Ectodermal cell (in vitro differentiated cells): Measurements from ENCODE around the gene H1-8.

ENCODE experiments used
- H3K27ac ChIP-seq: 2 replicates; pipeline ENCODE4 v1.7.0; 2013; ENCODE audit warnings: mild to moderate bottlenecking, low read depth, low read length; ENCODE audit not compliant: insufficient read depth, poor library complexity, severe bottlenecking
- H3K27me3 ChIP-seq: 2 replicates; pipeline ENCODE4 v1.7.0; 2013; ENCODE audit warnings: mild to moderate bottlenecking, low read length; ENCODE audit not compliant: insufficient read depth, control insufficient read depth, poor library complexity, severe bottlenecking
- H3K36me3 ChIP-seq: one replicate; pipeline ENCODE4 v1.7.0; 2013; ENCODE audit warnings: low read length; ENCODE audit not compliant: control insufficient read depth, insufficient read depth
- H3K4me1 ChIP-seq: one replicate; pipeline ENCODE4 v1.7.0; 2013; ENCODE audit warnings: low read length; ENCODE audit not compliant: control insufficient read depth, insufficient read depth
- H3K4me3 ChIP-seq: 2 replicates; pipeline ENCODE4 v1.7.0; 2013; ENCODE audit warnings: low read depth, low read length, control low read depth; ENCODE audit not compliant: insufficient read depth
- H3K9me3 ChIP-seq: 2 replicates; pipeline ENCODE4 v1.7.0; 2013; ENCODE audit warnings: mild to moderate bottlenecking, low read length, moderate library complexity; ENCODE audit not compliant: control insufficient read depth
- WGBS, 2 experiments: methylation state at CpG; one replicate each; pipeline ENCODE4 v1.1.7; 2013; ENCODE audit warnings: missing lambda C conversion rate in 2 of 2; 5-methylcytosine and 5-hydroxymethylcytosine counted together

The H1-8 gene

DNA sequence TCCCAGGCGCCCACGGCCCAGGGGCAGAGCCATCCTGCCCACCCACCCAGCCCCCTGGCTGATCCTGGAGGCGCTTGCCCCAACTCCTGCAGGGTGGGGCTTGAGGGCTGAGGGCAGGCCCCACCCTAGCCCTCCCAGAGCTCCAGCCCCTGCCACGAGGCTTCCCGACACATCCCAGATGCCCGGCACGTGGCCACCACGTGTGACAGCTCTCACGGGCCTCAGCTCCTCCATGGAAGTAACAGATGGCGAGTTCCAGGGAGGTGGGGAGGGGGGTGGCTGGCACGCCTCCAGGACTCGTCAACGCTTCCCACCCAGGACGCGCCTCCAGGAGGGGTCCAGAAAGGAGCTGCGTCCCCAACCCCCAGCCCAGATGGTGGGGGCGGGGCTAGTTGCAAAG, 34.4 kb downstream of the H1-8 start:
- Histone ChIP-seq H3K4me1 (peaks cover 20% of the 10 kb centered on the region), H3K9me3 (no peaks in the 10 kb centered on the region), H3K27me3 (no peaks in the 10 kb centered on the region), H3K27ac (no peak overlapping the region), H3K36me3 (no peaks in the 10 kb centered on the region), H3K4me3 (no peak overlapping the region)
- WGBS, 2 experiments = 92 to 94% methylated on average over 17 of the region's 17 CpGs

DNA sequence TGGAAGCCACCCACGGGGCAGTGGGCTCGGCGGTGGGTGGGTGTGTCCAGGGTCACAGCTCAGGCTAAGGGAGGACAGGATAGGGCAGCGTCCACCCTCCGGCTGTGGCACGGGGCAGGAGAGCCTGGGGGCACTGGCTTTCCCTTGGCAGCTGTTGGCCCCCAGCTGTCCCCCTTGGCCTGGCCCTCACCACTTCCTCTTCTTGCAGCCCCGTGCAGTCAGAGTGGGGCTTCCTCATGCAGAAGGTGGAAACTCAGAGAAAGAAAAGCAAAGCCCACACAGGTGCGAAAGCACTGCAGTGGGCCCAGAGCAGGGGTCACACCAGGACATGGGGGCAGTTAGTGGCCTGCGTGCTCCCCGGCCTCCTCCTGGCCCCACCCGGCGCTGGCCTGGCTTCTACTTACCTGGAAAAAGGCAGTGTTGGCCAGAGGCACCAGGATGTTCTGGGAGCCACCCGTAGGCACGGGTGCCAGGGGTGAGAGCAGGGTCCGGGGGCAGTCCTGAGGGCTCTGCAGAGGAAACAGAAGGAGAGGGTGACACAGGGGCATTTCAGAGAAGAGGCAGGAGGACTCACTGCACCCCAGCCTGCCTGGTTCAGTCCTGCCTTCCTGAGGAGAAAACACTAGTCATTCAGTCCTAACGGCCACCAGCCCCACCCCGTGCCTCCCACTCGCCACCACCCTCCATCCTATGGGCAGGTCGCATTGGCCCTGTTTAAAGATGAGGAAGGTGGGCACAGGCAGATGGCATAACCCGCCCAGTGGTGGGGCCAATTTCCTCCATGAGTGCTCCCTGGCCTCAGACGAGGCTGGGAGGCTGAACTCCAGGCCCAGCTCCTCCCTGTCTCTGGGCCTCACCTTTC, 35.2 kb downstream of the H1-8 start:
- Histone ChIP-seq H3K4me1 (peaks cover 22% of the 10 kb centered on the region), H3K27ac (no peak overlapping the region)

GRCh38 chr3:129579991-129580390, 37.0 kb downstream of the H1-8 start:
- Histone ChIP-seq H3K27ac (no peak overlapping the region), H3K36me3 (no peaks in the 10 kb centered on the region), H3K4me1 (peaks cover 22% of the 10 kb centered on the region), H3K9me3 (no peaks in the 10 kb centered on the region), H3K4me3 (no peak overlapping the region), H3K27me3 (no peaks in the 10 kb centered on the region)
- WGBS, 2 experiments = 94% methylated on average over 10 of the region's 10 CpGs

More for the DNA sequence above, 35.2 kb downstream of the H1-8 start:
- 94% methylated on average over 21 of the region's 21 CpGs for WGBS, 2 experiments
- Histone ChIP-seq H3K4me3 (no peak overlapping the region), H3K27me3 (no peaks in the 10 kb centered on the region), H3K36me3 (no peaks in the 10 kb centered on the region), H3K9me3 (no peaks in the 10 kb centered on the region)

- Histone ChIP-seq H3K27me3 (no peaks in the 10 kb centered on the region), H3K27ac (no peak overlapping the region), H3K36me3 (no peaks in the 10 kb centered on the region), H3K9me3 (no peaks in the 10 kb centered on the region), H3K4me1 (peaks cover 8% of the 10 kb centered on the region), H3K4me3 (no peak overlapping the region)
- 92 to 93% methylated on average over 8 of the region's 8 CpGs for WGBS, 2 experiments
Measured at GRCh38 chr3:129581623-129582022, 38.6 kb downstream of the H1-8 start.

- Histone ChIP-seq H3K27ac (no peak overlapping the region), H3K9me3 (no peaks in the 10 kb centered on the region), H3K36me3 (no peaks in the 10 kb centered on the region), H3K4me1 (peaks cover 7% of the 10 kb centered on the region), H3K4me3 (no peak overlapping the region), H3K27me3 (no peaks in the 10 kb centered on the region)
- 94 to 96% methylated on average over 5 of the region's 5 CpGs for WGBS, 2 experiments
Measured at GRCh38 chr3:129582799-129583198, 39.8 kb downstream of the H1-8 start.

DNA sequence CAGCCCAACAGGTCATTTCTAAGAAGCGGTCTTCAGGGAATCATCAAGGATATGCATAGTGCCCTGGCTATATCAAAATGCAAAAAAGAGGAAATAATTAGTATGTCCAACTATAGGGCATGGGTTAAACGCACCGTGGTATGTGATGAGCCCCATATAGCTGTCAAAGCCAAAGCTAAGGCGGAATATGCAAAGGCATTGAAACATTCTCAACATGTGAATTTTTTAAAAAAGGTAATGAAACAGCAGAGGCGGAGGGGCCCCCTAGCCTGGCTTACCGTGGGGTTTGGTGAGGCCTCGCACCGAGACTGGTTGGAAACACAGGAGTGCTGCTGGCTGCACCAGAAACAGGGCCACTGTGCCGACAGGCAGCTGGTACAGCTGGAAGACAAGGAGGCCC, 40.3 kb downstream of the H1-8 start:
- H3K27ac ChIP-seq = no peak overlapping the region
- no peaks in the 10 kb centered on the region for H3K27me3 ChIP-seq
- WGBS, 2 experiments = 94% methylated on average over 9 of the region's 9 CpGs
- no peaks in the 10 kb centered on the region for H3K9me3 ChIP-seq
- peaks cover 7% of the 10 kb centered on the region for H3K4me1 ChIP-seq
- H3K36me3 ChIP-seq = no peaks in the 10 kb centered on the region
- H3K4me3 ChIP-seq = no peak overlapping the region

GRCh38 chr3:129584631-129585030, 41.7 kb downstream of the H1-8 start:
- H3K27ac ChIP-seq = no peak overlapping the region
- 90 to 96% methylated on average over 3 of the region's 3 CpGs for WGBS, 2 experiments
- no peak overlapping the region for H3K4me3 ChIP-seq
- H3K4me1 ChIP-seq = peaks cover 7% of the 10 kb centered on the region
- no peaks in the 10 kb centered on the region for H3K9me3 ChIP-seq
- H3K36me3 ChIP-seq = no peaks in the 10 kb centered on the region
- H3K27me3 ChIP-seq = no peaks in the 10 kb centered on the region

DNA sequence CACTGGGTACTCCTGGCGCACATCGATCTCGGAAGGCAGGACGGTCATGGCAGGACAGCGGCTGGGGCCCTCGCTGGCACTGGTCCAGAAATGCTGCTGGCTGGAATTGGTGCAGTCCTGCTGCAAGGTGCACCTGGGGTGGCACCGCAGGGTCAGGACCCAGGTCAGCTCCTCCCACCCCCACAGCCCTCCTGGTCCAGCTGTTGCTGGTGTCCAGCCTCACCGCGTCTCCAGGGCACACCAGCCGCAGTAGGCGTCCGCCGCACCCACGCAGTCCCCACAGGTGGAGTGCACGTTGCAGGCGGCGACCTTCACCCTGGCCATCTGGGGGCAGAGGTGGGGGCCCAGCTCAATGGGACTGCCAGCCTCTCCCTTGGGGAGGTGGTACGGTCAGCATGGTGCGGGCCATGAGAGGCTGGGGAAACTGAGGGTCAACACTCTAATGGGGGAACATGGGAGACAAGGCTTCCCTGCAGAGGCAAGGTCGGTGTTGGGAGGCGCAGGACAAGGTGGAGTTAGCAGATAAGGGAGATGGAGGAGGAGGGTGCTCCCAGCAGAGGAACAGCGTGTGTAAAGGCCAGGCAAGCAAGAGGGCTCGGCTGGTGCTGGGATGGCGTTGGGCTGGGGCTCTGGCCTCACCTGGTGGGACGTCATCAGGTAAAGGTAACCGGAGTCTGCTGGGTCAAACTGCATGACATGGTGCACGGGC, 43.1 kb downstream of the H1-8 start:
- H3K9me3 ChIP-seq = no peaks in the 10 kb centered on the region
- no peak overlapping the region for H3K4me3 ChIP-seq
- no peaks in the 10 kb centered on the region for H3K27me3 ChIP-seq
- peaks cover 14% of the 10 kb centered on the region for H3K4me1 ChIP-seq
- 95 to 96% methylated on average over 27 of the region's 27 CpGs for whole genome bisulfite sequencing, 2 experiments
- no peaks in the 10 kb centered on the region for H3K36me3 ChIP-seq
- H3K27ac ChIP-seq = no peak overlapping the region

DNA sequence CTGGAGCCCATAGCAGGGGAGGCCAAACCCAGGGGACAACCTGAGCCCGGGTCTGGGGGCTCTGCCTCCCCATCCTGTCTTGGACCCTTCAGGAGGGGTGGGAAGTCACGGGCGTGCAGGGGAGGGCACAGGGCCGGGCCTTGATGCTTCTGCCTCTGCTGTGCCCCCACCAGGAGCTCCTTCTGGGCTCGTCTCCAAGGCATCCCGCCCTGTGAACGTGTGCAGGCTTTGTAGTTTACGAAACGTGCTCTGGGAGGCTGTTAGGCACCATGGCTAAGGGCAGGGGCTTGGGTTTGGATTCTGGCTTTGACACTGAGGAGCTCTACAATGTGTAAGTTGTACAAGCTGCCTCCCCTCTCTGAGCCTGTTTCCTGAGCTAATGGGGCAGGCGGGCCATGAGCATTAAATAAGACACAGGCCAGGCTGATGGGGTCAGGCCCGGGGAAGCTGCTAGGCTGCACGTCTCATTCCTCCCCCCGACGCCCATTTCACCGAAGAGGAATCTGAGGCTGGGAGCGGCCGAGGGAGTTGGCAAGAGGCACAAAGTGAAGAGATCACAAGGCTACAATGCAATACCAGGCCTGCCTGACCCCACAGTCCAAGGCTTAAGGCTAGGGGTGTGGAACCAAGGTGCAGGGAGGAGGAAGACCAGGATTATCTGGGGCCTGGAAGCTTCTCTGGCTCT, 43.9 kb downstream of the H1-8 start:
- no peak overlapping the region for H3K4me3 ChIP-seq
- no peaks in the 10 kb centered on the region for H3K9me3 ChIP-seq
- no peaks in the 10 kb centered on the region for H3K27me3 ChIP-seq
- WGBS, 2 experiments = 91 to 93% methylated on average over 17 of the region's 17 CpGs
- peaks cover 17% of the 10 kb centered on the region for H3K4me1 ChIP-seq
- H3K27ac ChIP-seq = no peak overlapping the region
- H3K36me3 ChIP-seq = no peaks in the 10 kb centered on the region
